Uterus (tissue), 4 donors: ENCODE data around the gene NUDT13. TPM values are rescaled to one million over a fixed set of nuclear protein-coding genes. Genes with fewer than 3 reads are reported as not detected.
A peak's percentile ranks its signal among the peaks of the same experiment; 100 is the strongest.

Experiments
- DNase-seq, 2 donors: peaks; one replicate each; pipeline ENCODE4 v3.0.0-alpha.2; 2019 to 2020
- H3K27ac ChIP-seq, 2 donors: fragments of 200-600 bp; sonication (generic); 1 replicate in 1 of 2; 2 replicates in 1 of 2; pipeline ENCODE4 v1.5.1; 2016 to 2018
- H3K27me3 ChIP-seq, 2 donors: fragments of 200-600 bp; sonication (generic); one replicate each; pipeline ENCODE4 v1.5.1; 2018 to 2019; ENCODE audit warnings: control low read depth in 1 of 2
- H3K36me3 ChIP-seq, 2 donors: fragments of 200-600 bp; sonication (generic); one replicate each; pipeline ENCODE4 v1.5.1; 2019; ENCODE audit warnings: control low read depth in 1 of 2
- H3K4me1 ChIP-seq, 2 donors: fragments of 200-600 bp; sonication (generic); one replicate each; pipeline ENCODE4 v1.5.1; 2018 to 2019; ENCODE audit warnings: control low read depth in 1 of 2
- H3K4me3 ChIP-seq, 2 donors: fragments of 200-600 bp; sonication (generic); 1 replicate in 1 of 2; 2 replicates in 1 of 2; pipeline ENCODE4 v1.5.1; 2018 to 2019; ENCODE audit warnings: mild to moderate bottlenecking in 1 of 2
- H3K9me3 ChIP-seq, 2 donors: fragments of 200-600 bp; sonication (generic); one replicate each; pipeline ENCODE4 v1.5.1; 2019; ENCODE audit warnings: control low read depth in 1 of 2
- POLR2A ChIP-seq, 2 donors: fragments of 450-650 bp; IDR thresholded peaks; one replicate each; pipeline ENCODE4 v1.6.1; 2016; ENCODE audit warnings: antibody characterized with exemption in 2 of 2, mild to moderate bottlenecking in 1 of 2, moderate library complexity in 1 of 2
- intact Hi-C: fragments of 100-400 bp; cut with DNase I; formaldehyde crosslinking; loops from one replicate; pipeline ENCODE4 v1.15.1; 2023; ENCODE audit warnings: low total_unique reads
- total RNA-seq, 4 donors: library from RNA; depleted of rRNA in 3 of 4; stranded (reverse); fragments of >200 nt in 3 of 4; gene quantifications; one replicate each; pipeline versions ENCODE4 v1.1.0 to v1.2.4, GENCODE V29; 2014 to 2023
- TF ChIP-seq, protein P1 (sequence below), 4 experiments: fragments of 200-600 bp in 2 of 4; fragments of 450-650 bp in 2 of 4; sonication (generic) in 2 of 4; IDR thresholded peaks; one replicate each; pipeline ENCODE4 v1.5.1; 2016 to 2019; ENCODE audit warnings: antibody characterized with exemption in 4 of 4, mild to moderate bottlenecking in 2 of 4, moderate library complexity in 1 of 4
- donor health status: DM: yes; HTN: yes; CAD: no.

Gene NUDT13
- total RNA-seq, 4 donors from 2014 or later = 0.51 to 1.8 (median 1.1) TPM; not detected in 1

DNA sequence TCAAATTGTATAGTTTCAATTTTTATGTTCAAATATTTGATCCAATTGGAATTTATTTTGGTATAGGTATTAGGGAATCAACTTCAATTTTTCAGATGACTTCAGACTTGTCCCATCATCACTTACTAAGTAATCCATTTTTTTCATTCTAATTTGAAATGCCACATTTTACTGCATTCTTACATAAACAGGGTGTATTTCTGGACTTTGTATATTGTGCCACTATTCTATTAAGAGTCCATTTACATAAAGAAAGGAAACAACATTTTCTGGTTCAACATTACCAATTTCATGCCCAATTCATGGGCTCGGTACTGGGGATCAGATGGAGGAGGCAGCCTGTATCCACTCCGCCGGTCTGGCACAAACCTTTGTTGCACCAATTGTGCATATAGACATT lies 41.8 kb downstream of the NUDT13 start:
- Histone ChIP-seq H3K27me3 (no peaks in the 10 kb centered on the region), H3K4me1 (no peaks in the 10 kb centered on the region), H3K9me3 (no peaks in the 10 kb centered on the region), H3K36me3 (no peaks in the 10 kb centered on the region), H3K4me3 (no peak overlapping the region), H3K27ac (no peak overlapping the region)
- intact Hi-C loops = no loop called here
- no peak for DNase-seq
- no peak for TF ChIP-seq POLR2A (IDR thresholded peaks at IDR 0.05)
- TF ChIP-seq, protein P1, sequence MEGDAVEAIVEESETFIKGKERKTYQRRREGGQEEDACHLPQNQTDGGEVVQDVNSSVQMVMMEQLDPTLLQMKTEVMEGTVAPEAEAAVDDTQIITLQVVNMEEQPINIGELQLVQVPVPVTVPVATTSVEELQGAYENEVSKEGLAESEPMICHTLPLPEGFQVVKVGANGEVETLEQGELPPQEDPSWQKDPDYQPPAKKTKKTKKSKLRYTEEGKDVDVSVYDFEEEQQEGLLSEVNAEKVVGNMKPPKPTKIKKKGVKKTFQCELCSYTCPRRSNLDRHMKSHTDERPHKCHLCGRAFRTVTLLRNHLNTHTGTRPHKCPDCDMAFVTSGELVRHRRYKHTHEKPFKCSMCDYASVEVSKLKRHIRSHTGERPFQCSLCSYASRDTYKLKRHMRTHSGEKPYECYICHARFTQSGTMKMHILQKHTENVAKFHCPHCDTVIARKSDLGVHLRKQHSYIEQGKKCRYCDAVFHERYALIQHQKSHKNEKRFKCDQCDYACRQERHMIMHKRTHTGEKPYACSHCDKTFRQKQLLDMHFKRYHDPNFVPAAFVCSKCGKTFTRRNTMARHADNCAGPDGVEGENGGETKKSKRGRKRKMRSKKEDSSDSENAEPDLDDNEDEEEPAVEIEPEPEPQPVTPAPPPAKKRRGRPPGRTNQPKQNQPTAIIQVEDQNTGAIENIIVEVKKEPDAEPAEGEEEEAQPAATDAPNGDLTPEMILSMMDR (IDR thresholded peaks at IDR 0.05) = no peak

GRCh38 chr10:73156054-73156453 lies 45.8 kb downstream of the NUDT13 start:
- no peaks in the 10 kb centered on the region for H3K36me3 ChIP-seq

GRCh38 chr10:73159038-73159648 lies 48.9 kb downstream of the NUDT13 start:
- Histone ChIP-seq H3K4me1 (peaks cover 0 to 7% of the 10 kb centered on the region in 2 donors), H3K36me3 (no peaks in the 10 kb centered on the region), H3K27me3 (no peaks in the 10 kb centered on the region), H3K27ac (no peak overlapping the region), H3K9me3 (no peaks in the 10 kb centered on the region), H3K4me3 (no peak overlapping the region)
- TF ChIP-seq, protein P1 (IDR thresholded peaks at IDR 0.05) = peak; percentile 67 to 71 (median 68)
- TF ChIP-seq POLR2A (IDR thresholded peaks at IDR 0.05) = no peak
- intact Hi-C loops = no loop called here
- peak; percentile 47 to 53 for DNase-seq

More at GRCh38 chr10:73156054-73156453, 45.8 kb downstream of the NUDT13 start:
- no peak overlapping the region for H3K4me3 ChIP-seq
- no peak for TF ChIP-seq POLR2A (IDR thresholded peaks at IDR 0.05)
- no peak overlapping the region for H3K27ac ChIP-seq
- H3K27me3 ChIP-seq = no peaks in the 10 kb centered on the region
- no peak for DNase-seq
- H3K4me1 ChIP-seq = no peaks in the 10 kb centered on the region
- intact Hi-C loops = no loop called here
- H3K9me3 ChIP-seq = no peaks in the 10 kb centered on the region

DNA sequence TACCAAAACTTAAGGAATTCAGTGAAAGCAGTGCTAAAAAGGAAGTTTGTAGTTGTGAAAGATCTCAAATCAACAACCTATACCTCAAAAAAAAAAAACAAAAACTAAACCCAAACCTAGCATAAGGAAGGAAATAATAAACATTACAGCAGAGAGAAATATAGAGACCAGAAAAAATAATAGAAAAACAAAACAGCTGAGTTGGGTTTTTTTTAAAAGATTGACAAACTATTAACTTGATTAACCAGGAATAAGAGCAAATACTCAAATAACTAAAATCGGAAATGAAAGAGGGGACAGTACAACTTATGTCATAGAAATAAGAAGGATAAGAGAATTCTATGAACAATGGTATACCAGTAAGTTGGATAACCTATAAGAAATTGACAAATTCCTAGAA lies 50.8 kb downstream of the NUDT13 start:
- intact Hi-C loops = no loop called here
- H3K4me1 ChIP-seq = peaks cover 0 to 7% of the 10 kb centered on the region in 2 donors
- no peak overlapping the region for H3K4me3 ChIP-seq
- no peak for DNase-seq
- TF ChIP-seq POLR2A (IDR thresholded peaks at IDR 0.05) = no peak
- TF ChIP-seq, protein P1 (IDR thresholded peaks at IDR 0.05) = no peak
- H3K27ac ChIP-seq = no peak overlapping the region
- H3K36me3 ChIP-seq = no peaks in the 10 kb centered on the region
- no peaks in the 10 kb centered on the region for H3K27me3 ChIP-seq
- H3K9me3 ChIP-seq = no peaks in the 10 kb centered on the region

DNA sequence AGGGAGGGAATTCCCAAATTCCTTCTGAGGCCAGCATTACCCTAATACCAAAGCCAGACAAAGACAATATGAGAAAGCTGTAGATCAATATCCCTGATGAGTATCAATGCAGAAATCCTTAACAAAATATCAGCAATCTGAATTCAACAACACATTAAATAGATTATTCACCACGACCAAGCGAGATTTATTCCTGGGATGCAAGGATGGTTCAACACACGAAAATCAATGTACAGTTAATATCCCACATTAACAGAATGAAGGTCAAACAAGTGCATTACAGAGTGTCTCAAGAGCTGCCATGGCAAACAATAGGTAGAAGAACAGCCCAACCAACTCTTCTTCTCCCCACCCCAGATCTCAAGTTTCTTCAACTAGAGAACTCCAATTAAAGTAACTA lies 51.4 kb downstream of the NUDT13 start:
- Histone ChIP-seq H3K4me1 (peaks cover 0 to 7% of the 10 kb centered on the region in 2 donors), H3K9me3 (no peaks in the 10 kb centered on the region), H3K27me3 (no peaks in the 10 kb centered on the region), H3K27ac (no peak overlapping the region), H3K36me3 (no peaks in the 10 kb centered on the region), H3K4me3 (no peak overlapping the region)
- DNase-seq = no peak
- TF ChIP-seq, protein P1 (IDR thresholded peaks at IDR 0.05) = no peak
- no peak for TF ChIP-seq POLR2A (IDR thresholded peaks at IDR 0.05)
- intact Hi-C loops = no loop called here
